OCI-LY3 (cell line): ENCODE measurements around the gene P2RX2.

Experiments used
- H2AFZ ChIP-seq: fragments of 200-600, 300-600 bp; shearing (Covaris generic); 2 replicates; pipeline ENCODE4 v1.6.0; 2014; ENCODE audit warnings: antibody characterized with exemption, low read depth, low read length
- H3K27ac ChIP-seq: fragments of 200-600, 300-600 bp; sonication (generic); 2 replicates; pipeline ENCODE4 v1.5.1; 2014; ENCODE audit warnings: mild to moderate bottlenecking, low read length, moderate library complexity, mixed read lengths
- H3K27me3 ChIP-seq: fragments of 200-600, 300-600 bp; sonication (generic); 2 replicates; pipeline ENCODE4 v1.6.1; 2014; ENCODE audit warnings: low read depth, low read length, mixed read lengths
- H3K36me3 ChIP-seq: fragments of 200-600, 300-600 bp; sonication (generic); replicated peaks from 2 replicates; pipeline ENCODE3; 2014; ENCODE audit warnings: low read depth, low read length, mixed read lengths
- H3K4me1 ChIP-seq: fragments of 300-600, 200-600 bp; sonication (generic); 2 replicates; pipeline ENCODE4 v1.6.1; 2014; ENCODE audit warnings: low read length, mixed read lengths
- H3K4me2 ChIP-seq: fragments of 200-600, 300-600 bp; sonication (generic); 2 replicates; pipeline ENCODE4 v1.6.1; 2014; ENCODE audit warnings: low read length, mixed read lengths
- H3K4me3 ChIP-seq: fragments of 300-600, 200-600 bp; sonication (generic); 2 replicates; pipeline ENCODE4 v1.5.1; 2014; ENCODE audit warnings: antibody characterized with exemption, mild to moderate bottlenecking, low read length, moderate library complexity
- H3K79me2 ChIP-seq: fragments of 300-600, 200-600 bp; shearing (Covaris generic); 2 replicates; pipeline ENCODE4 v1.6.1; 2014; ENCODE audit warnings: mild to moderate bottlenecking, low read length, mixed read lengths
- H3K9ac ChIP-seq: fragments of 300-600, 200-600 bp; shearing (Covaris generic); 2 replicates; pipeline ENCODE4 v1.6.0; 2014; ENCODE audit warnings: mild to moderate bottlenecking, low read length, moderate library complexity
- H3K9me3 ChIP-seq: fragments of 200-600, 300-600 bp; shearing (Covaris generic); 2 replicates; pipeline ENCODE4 v1.6.1; 2014; ENCODE audit warnings: low read length, mixed read lengths; ENCODE audit not compliant: insufficient read depth
- H4K20me1 ChIP-seq: fragments of 200-600, 300-600 bp; sonication (generic); 2 replicates; pipeline ENCODE4 v1.6.1; 2016; ENCODE audit warnings: low read length, mixed read lengths; ENCODE audit not compliant: insufficient read depth
- CTCF ChIP-seq: fragments of 200-600, 300-600 bp; sonication (generic); IDR thresholded peaks from 2 replicates; pipeline ENCODE4 v1.5.1; 2014; ENCODE audit warnings: antibody characterized with exemption, low read length, low read depth
- EZH2phosphoT487 ChIP-seq: fragments of 200-600 bp; shearing (Covaris generic); IDR thresholded peaks from 2 replicates; pipeline ENCODE4 v1.6.1; 2018; ENCODE audit warnings: antibody characterized with exemption, mixed run types, low read depth

P2RX2 gene

GRCh38 chr12:132621657-132622435, 3.3 kb downstream of the P2RX2 start:
- Histone ChIP-seq H3K79me2 (no peaks in the 10 kb centered on the region), H2AFZ (no peak overlapping the region), H3K27ac (no peak overlapping the region), H3K4me2 (no peak overlapping the region), H3K9me3 (no peaks in the 10 kb centered on the region), H4K20me1 (no peaks in the 10 kb centered on the region), H3K4me1 (no peaks in the 10 kb centered on the region), H3K9ac (no peak overlapping the region), H3K36me3 (peaks cover 14% of the 10 kb centered on the region), H3K4me3 (no peak overlapping the region), H3K27me3 (no peaks in the 10 kb centered on the region)
- TF ChIP-seq CTCF (no peak), EZH2phosphoT487 (no peak)

- TF ChIP-seq EZH2phosphoT487 (no peak), CTCF (no peak)
- H3K4me3 ChIP-seq, result no peak overlapping the region
- H3K36me3 ChIP-seq, result peaks cover 14% of the 10 kb centered on the region
- H2AFZ ChIP-seq, result no peak overlapping the region
- no peak overlapping the region for H3K4me2 ChIP-seq
- H4K20me1 ChIP-seq, result no peaks in the 10 kb centered on the region
- no peaks in the 10 kb centered on the region for H3K79me2 ChIP-seq
- H3K27ac ChIP-seq, result no peak overlapping the region
- H3K9me3 ChIP-seq, result no peaks in the 10 kb centered on the region
- H3K4me1 ChIP-seq, result no peaks in the 10 kb centered on the region
- no peaks in the 10 kb centered on the region for H3K27me3 ChIP-seq
- H3K9ac ChIP-seq, result no peak overlapping the region
Observed at GRCh38 chr12:132622437-132623071, 4.0 kb downstream of the P2RX2 start.

- Histone ChIP-seq H4K20me1 (no peaks in the 10 kb centered on the region), H3K9me3 (no peaks in the 10 kb centered on the region)
Observed at GRCh38 chr12:132623072-132623869, 4.7 kb downstream of the P2RX2 start.

More at GRCh38 chr12:132623072-132623869, 4.7 kb downstream of the P2RX2 start:
- Histone ChIP-seq H3K4me3 (no peak overlapping the region), H3K27ac (no peak overlapping the region), H3K4me1 (no peaks in the 10 kb centered on the region), H3K9ac (no peak overlapping the region), H3K27me3 (no peaks in the 10 kb centered on the region), H2AFZ (no peak overlapping the region), H3K4me2 (no peak overlapping the region), H3K79me2 (no peaks in the 10 kb centered on the region), H3K36me3 (peaks cover 14% of the 10 kb centered on the region)
- TF ChIP-seq CTCF, result no peak
